Esophagus muscularis mucosa (tissue), 4 donors: Measurements from ENCODE around the gene FOXO3. TPM values are rescaled to one million over a fixed set of nuclear protein-coding genes. Genes with fewer than 3 reads are reported as not detected.

Source experiments
- DNase-seq: peaks from one replicate; pipeline ENCODE4 v3.0.0-alpha.2; 2017; ENCODE audit errors: extremely low spot score
- H3K27ac ChIP-seq, 4 donors: fragments of 200-600 bp; sonication (generic); replicated peaks in 1 of 4; 1 replicate in 3 of 4; 2 replicates in 1 of 4; pipeline ENCODE4 v1.5.1; 2016 to 2019; ENCODE audit warnings: mild to moderate bottlenecking in 1 of 4
- H3K27me3 ChIP-seq, 4 donors: fragments of 200-600 bp; sonication (generic); one replicate each; pipeline versions ENCODE4 v1.5.1 to v1.6.0; 2016 to 2019
- H3K36me3 ChIP-seq, 4 donors: fragments of 200-600 bp; sonication (generic); one replicate each; pipeline ENCODE4 v1.5.1; 2016 to 2019
- H3K4me1 ChIP-seq, 4 donors: fragments of 200-600 bp; sonication (generic); one replicate each; pipeline ENCODE4 v1.5.1; 2016 to 2019
- H3K4me3 ChIP-seq, 4 donors: fragments of 200-600 bp; sonication (generic); 1 replicate in 2 of 4; 2 replicates in 2 of 4; pipeline ENCODE4 v1.5.1; 2016 to 2019; ENCODE audit warnings: mild to moderate bottlenecking in 4 of 4, moderate library complexity in 1 of 4
- H3K9me3 ChIP-seq, 4 donors: fragments of 200-600 bp; sonication (generic); 1 replicate in 3 of 4; 2 replicates in 1 of 4; pipeline ENCODE4 v1.5.1; 2016 to 2019
- EP300 ChIP-seq: sonication (generic); formaldehyde crosslinking; IDR thresholded peaks from one replicate; pipeline ENCODE4 v1.6.1; 2017; ENCODE audit warnings: antibody characterized with exemption
- POLR2A ChIP-seq: fragments of 450-650 bp; IDR thresholded peaks from one replicate; pipeline ENCODE4 v1.6.1; 2017; ENCODE audit warnings: antibody characterized with exemption, moderate library complexity, mild to moderate bottlenecking, low read depth
- POLR2AphosphoS5 ChIP-seq, 2 donors: sonication (generic); formaldehyde crosslinking; IDR thresholded peaks; one replicate each; pipeline ENCODE4 v1.6.1; 2017; ENCODE audit warnings: antibody characterized with exemption in 2 of 2
- WGBS: methylation state at CpG from one replicate; pipeline ENCODE4 v1.1.5; 2018; 5-methylcytosine and 5-hydroxymethylcytosine counted together
- intact Hi-C: fragments of 100-400 bp; cut with DNase I; formaldehyde crosslinking; loops from one replicate; pipeline ENCODE4 v1.15.1; 2023
- total RNA-seq, 4 donors: library from RNA; depleted of rRNA; stranded (reverse); fragments of >200 nt; gene quantifications; one replicate each; pipeline versions ENCODE4 v1.1.0 to v1.2.1, GENCODE V29; 2016
- TF ChIP-seq, protein P1 (sequence below), 3 experiments: fragments of 200-600 bp in 2 of 3; fragments of 450-650 bp in 1 of 3; sonication (generic) in 2 of 3; IDR thresholded peaks; one replicate each; pipeline ENCODE4 v1.5.1; 2017 to 2019; ENCODE audit warnings: antibody characterized with exemption in 3 of 3, mild to moderate bottlenecking in 2 of 3, moderate library complexity in 1 of 3

The FOXO3 gene
- 100 to 1,000 TPM in 3 of 4 donors, 10 to 100 TPM in 1; 92.2 to 154 (median 122) TPM for total RNA-seq

DNA sequence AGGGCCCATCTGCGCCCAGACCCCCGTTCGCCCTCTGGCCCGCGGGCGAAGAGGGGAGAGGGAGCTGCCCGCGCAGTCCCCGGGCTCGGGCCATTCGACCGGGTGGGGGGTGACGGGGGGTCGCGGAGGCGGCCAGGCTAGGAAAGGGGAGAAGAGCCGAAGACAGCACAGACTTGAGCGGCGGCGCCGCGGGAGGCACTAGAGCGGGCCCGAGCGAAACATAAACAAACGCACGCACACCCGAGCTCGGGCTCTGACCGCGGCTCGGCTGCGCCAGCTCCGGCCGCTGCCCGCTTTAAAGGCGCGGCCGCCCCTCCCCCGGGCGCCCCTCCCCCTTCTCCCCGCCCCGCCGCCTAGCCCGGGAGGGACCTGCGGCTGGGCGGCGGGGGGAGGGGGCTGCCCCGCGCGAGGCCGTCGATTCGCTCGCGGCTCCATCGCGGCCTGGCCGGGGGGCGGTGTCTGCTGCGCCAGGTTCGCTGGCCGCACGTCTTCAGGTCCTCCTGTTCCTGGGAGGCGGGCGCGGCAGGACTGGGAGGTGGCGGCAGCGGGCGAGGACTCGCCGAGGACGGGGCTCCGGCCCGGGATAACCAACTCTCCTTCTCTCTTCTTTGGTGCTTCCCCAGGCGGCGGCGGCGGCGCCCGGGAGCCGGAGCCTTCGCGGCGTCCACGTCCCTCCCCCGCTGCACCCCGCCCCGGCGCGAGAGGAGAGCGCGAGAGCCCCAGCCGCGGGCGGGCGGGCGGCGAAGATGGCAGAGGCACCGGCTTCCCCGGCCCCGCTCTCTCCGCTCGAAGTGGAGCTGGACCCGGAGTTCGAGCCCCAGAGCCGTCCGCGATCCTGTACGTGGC is at the start of gene FOXO3:
Gene FOXO3 (plus strand): TSS at position 455 of the 846 bp plus-strand sequence. CDS start 292 bp downstream, at position 747.
- H3K27ac ChIP-seq = peak within 1 kb of the TSS; percentile 98 to 100 (median 99)
- no peaks in the 10 kb centered on the region for H3K27me3 ChIP-seq
- peak; percentile 96 for DNase-seq
- H3K4me1 ChIP-seq = peaks cover 37 to 49% (median 46%) of the 10 kb centered on the region in 4 donors
- H3K4me3 ChIP-seq = peak within 1 kb of the TSS; percentile 83 to 95 (median 90)
- intact Hi-C loops = no loop called here
- WGBS = no CpG with 5 or more reads among the region's 110 CpGs
- no peaks in the 10 kb centered on the region for H3K9me3 ChIP-seq
- no peak for TF ChIP-seq EP300
- TF ChIP-seq POLR2AphosphoS5 (IDR thresholded peaks at IDR 0.05) = peak in 1 of 2 donors; percentile 95
- TF ChIP-seq, protein P1, sequence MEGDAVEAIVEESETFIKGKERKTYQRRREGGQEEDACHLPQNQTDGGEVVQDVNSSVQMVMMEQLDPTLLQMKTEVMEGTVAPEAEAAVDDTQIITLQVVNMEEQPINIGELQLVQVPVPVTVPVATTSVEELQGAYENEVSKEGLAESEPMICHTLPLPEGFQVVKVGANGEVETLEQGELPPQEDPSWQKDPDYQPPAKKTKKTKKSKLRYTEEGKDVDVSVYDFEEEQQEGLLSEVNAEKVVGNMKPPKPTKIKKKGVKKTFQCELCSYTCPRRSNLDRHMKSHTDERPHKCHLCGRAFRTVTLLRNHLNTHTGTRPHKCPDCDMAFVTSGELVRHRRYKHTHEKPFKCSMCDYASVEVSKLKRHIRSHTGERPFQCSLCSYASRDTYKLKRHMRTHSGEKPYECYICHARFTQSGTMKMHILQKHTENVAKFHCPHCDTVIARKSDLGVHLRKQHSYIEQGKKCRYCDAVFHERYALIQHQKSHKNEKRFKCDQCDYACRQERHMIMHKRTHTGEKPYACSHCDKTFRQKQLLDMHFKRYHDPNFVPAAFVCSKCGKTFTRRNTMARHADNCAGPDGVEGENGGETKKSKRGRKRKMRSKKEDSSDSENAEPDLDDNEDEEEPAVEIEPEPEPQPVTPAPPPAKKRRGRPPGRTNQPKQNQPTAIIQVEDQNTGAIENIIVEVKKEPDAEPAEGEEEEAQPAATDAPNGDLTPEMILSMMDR (IDR thresholded peaks at IDR 0.05) = peak; percentile 1 to 6 (median 3)
- TF ChIP-seq POLR2A = peak; percentile 89
- H3K36me3 ChIP-seq = peaks cover 0 to 7% (median 1%) of the 10 kb centered on the region in 4 donors

DNA sequence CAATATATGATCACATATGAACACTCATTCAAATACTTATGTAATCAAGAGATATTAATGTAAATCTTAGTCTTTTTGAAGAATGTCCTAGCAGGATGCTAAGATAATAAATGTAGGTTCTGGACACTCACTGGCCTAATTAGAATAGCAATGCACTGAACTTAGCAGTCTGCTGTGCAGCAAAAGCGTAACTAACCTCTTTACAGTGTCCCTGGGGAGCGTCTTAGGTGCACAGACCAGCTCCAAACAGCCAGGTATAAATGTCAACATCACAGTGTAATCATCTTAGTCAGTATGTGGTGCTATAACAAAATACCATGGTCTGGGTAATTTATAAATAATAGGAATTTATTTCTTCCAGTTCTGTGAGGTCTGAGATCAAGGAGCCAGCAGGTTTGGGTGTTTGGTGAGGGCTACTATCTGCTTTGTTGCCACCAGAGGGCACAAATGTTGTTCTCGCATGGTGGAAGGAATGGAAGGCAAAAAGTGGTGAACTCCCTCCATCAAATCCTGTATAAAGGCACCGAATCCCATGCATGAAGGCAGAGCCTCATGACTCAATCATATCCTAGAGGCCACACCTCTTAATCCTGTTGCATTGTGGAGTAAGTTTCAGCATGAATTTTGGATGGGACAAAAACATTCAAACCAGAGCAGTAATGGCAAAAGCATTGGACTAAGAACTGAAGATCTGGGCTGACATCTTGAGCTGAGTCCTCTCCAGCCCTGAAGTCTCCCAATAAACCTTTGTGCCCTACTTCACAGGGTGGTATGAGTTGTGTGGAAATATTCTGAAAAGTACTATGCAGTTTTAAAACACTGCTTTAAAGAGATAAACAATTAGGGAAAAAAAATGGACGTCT is 41.8 kb upstream of the FOXO3 start:
- WGBS = 85% methylated on average over 5 of the region's 5 CpGs
- intact Hi-C loops = no loop called here
- no peaks in the 10 kb centered on the region for H3K4me1 ChIP-seq
- DNase-seq = no peak
- H3K9me3 ChIP-seq = no peaks in the 10 kb centered on the region
- peaks cover 0 to 17% (median 8%) of the 10 kb centered on the region in 4 donors for H3K36me3 ChIP-seq
- no peaks in the 10 kb centered on the region for H3K27me3 ChIP-seq
- TF ChIP-seq, protein P1 (IDR thresholded peaks at IDR 0.05) = peak in 1 of 3 experiments; percentile 19
- TF ChIP-seq POLR2AphosphoS5 (IDR thresholded peaks at IDR 0.05) (no peak), EP300 (no peak), POLR2A (no peak)
- H3K4me3 ChIP-seq = no peak overlapping the region
- no peak overlapping the region for H3K27ac ChIP-seq

- no peaks in the 10 kb centered on the region for H3K4me1 ChIP-seq
- peaks cover 0 to 17% (median 8%) of the 10 kb centered on the region in 4 donors for H3K36me3 ChIP-seq
- no peak overlapping the region for H3K27ac ChIP-seq
- H3K27me3 ChIP-seq = no peaks in the 10 kb centered on the region
- TF ChIP-seq POLR2AphosphoS5 (IDR thresholded peaks at IDR 0.05) (no peak), POLR2A (no peak), EP300 (no peak)
- TF ChIP-seq, protein P1 (IDR thresholded peaks at IDR 0.05) = no peak
- intact Hi-C loops = no loop called here
- H3K4me3 ChIP-seq = no peak overlapping the region
- WGBS = 89% methylated on average over 1 of the region's 1 CpG
- DNase-seq = no peak
- H3K9me3 ChIP-seq = no peaks in the 10 kb centered on the region
These were observed 39.1 kb upstream of the FOXO3 start for GRCh38 chr6:108521616-108522107.

DNA sequence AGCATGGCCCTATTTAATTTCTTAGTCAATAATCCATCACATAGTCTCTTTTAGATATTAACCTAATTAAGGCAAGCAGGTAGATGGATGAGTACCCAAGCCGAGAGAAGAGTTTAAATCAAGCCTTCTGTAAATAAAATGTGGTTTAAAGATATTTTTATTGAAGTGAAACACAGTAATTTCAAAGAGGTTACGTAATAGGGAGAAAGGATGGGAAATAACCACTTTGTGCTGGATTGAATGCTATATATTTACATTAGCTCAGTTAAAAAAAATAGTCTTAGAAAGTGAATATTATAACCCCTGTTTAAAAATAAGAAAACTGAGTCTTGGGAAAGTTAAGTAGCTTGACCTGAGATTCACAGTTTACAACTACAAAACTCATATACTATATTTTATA is 37.0 kb upstream of the FOXO3 start:
- 81% methylated on average over 2 of the region's 2 CpGs for WGBS
- no peaks in the 10 kb centered on the region for H3K4me1 ChIP-seq
- H3K36me3 ChIP-seq = peaks cover 0 to 17% (median 8%) of the 10 kb centered on the region in 4 donors
- no peak overlapping the region for H3K4me3 ChIP-seq
- H3K27me3 ChIP-seq = no peaks in the 10 kb centered on the region
- no peaks in the 10 kb centered on the region for H3K9me3 ChIP-seq
- no peak for TF ChIP-seq EP300
- no peak for TF ChIP-seq POLR2A
- TF ChIP-seq, protein P1 (IDR thresholded peaks at IDR 0.05) = no peak
- no peak for TF ChIP-seq POLR2AphosphoS5 (IDR thresholded peaks at IDR 0.05)
- no peak for DNase-seq
- intact Hi-C loops = no loop called here
- H3K27ac ChIP-seq = no peak overlapping the region
